Mesenchymal stem cell (in vitro differentiated cells and primary cell): Measurements from ENCODE around the gene TEF.

Source experiments
- DNase-seq: peaks from one replicate; pipeline ENCODE4 v3.0.0-alpha.2; 2013
- H2AFZ ChIP-seq: one replicate; pipeline ENCODE4 v1.6.1; 2013; ENCODE audit warnings: low read depth, mild to moderate bottlenecking, control low read depth, inconsistent platforms, low read length, moderate library complexity
- H2AK5ac ChIP-seq: 2 replicates; pipeline ENCODE4 v1.6.1; 2013; ENCODE audit warnings: low read length, moderate library complexity, mild to moderate bottlenecking, inconsistent platforms; ENCODE audit not compliant: severe bottlenecking
- H2BK120ac ChIP-seq: one replicate; pipeline ENCODE4 v1.6.1; 2013; ENCODE audit warnings: low read depth, mild to moderate bottlenecking, inconsistent platforms, low read length, moderate library complexity
- H2BK12ac ChIP-seq, 2 experiments: one replicate each; pipeline ENCODE4 v1.6.1; 2013; ENCODE audit warnings: inconsistent platforms in 2 of 2, low read length in 2 of 2, mild to moderate bottlenecking in 2 of 2, moderate library complexity in 2 of 2, control low read depth in 1 of 2
- H2BK15ac ChIP-seq: one replicate; pipeline ENCODE4 v1.6.1; 2013; ENCODE audit warnings: mild to moderate bottlenecking, low read depth, inconsistent platforms; ENCODE audit not compliant: poor library complexity, severe bottlenecking
- H2BK5ac ChIP-seq: 2 replicates; pipeline ENCODE4 v1.6.1; 2013; ENCODE audit warnings: low read depth, mild to moderate bottlenecking, low read length, control low read depth, inconsistent platforms; ENCODE audit not compliant: poor library complexity, severe bottlenecking
- H3K14ac ChIP-seq, 2 experiments: one replicate each; pipeline ENCODE4 v1.6.1; 2013; ENCODE audit warnings: inconsistent platforms in 2 of 2, low read length in 2 of 2, control low read depth in 1 of 2, mild to moderate bottlenecking in 1 of 2, moderate library complexity in 1 of 2
- H3K18ac ChIP-seq, 2 experiments: one replicate each; pipeline ENCODE4 v1.6.1; 2013; ENCODE audit warnings: inconsistent platforms in 2 of 2, low read length in 2 of 2, control low read depth in 1 of 2, low read depth in 1 of 2, mild to moderate bottlenecking in 1 of 2
- H3K23ac ChIP-seq, 2 experiments: one replicate each; pipeline ENCODE4 v1.6.1; 2013; ENCODE audit warnings: inconsistent platforms in 2 of 2, low read length in 2 of 2, mild to moderate bottlenecking in 2 of 2, moderate library complexity in 2 of 2, control low read depth in 1 of 2
- H3K27ac ChIP-seq: 2 replicates; pipeline ENCODE4 v1.5.1; 2013; ENCODE audit warnings: mild to moderate bottlenecking, moderate library complexity, low read length, control low read depth, inconsistent platforms; ENCODE audit not compliant: poor library complexity, severe bottlenecking
- H3K27me3 ChIP-seq, 2 experiments: 2 replicates each; pipeline versions ENCODE4 v1.6.1 to v1.7.0; 2013; ENCODE audit warnings: low read length in 2 of 2, mild to moderate bottlenecking in 2 of 2, moderate library complexity in 2 of 2, control low read depth in 1 of 2, inconsistent platforms in 1 of 2; ENCODE audit not compliant: control insufficient read depth in 1 of 2, insufficient read depth in 1 of 2
- H3K36me3 ChIP-seq, 2 experiments: 2 replicates each; pipeline versions ENCODE4 v1.6.1 to v1.7.0; 2013; ENCODE audit warnings: low read length in 2 of 2, control low read depth in 1 of 2, inconsistent platforms in 1 of 2, low read depth in 1 of 2, mild to moderate bottlenecking in 1 of 2; ENCODE audit not compliant: insufficient read depth in 2 of 2, control insufficient read depth in 1 of 2
- H3K4ac ChIP-seq, 2 experiments: one replicate each; pipeline ENCODE4 v1.6.1; 2013; ENCODE audit warnings: inconsistent platforms in 2 of 2, low read length in 2 of 2, mild to moderate bottlenecking in 2 of 2, moderate library complexity in 2 of 2, control low read depth in 1 of 2, low read depth in 1 of 2
- H3K4me1 ChIP-seq: 2 replicates; pipeline ENCODE4 v1.6.1; 2013; ENCODE audit warnings: low read depth, low read length, control low read depth; ENCODE audit not compliant: control insufficient read depth, insufficient read depth
- H3K4me2 ChIP-seq: 2 replicates; pipeline ENCODE4 v1.6.1; 2013; ENCODE audit warnings: low read length, mild to moderate bottlenecking, inconsistent platforms; ENCODE audit not compliant: poor library complexity, severe bottlenecking
- H3K4me3 ChIP-seq, 2 experiments: 2 replicates each; pipeline versions ENCODE4 v1.5.1 to v1.7.0; 2013; ENCODE audit warnings: low read length in 2 of 2, mild to moderate bottlenecking in 2 of 2, control low read depth in 1 of 2, low read depth in 1 of 2; ENCODE audit not compliant: insufficient read depth in 1 of 2
- H3K79me1 ChIP-seq: replicated peaks from 2 replicates; pipeline ENCODE4 v1.6.1; 2013; ENCODE audit warnings: mild to moderate bottlenecking, control low read depth, low read length, inconsistent platforms; ENCODE audit not compliant: poor library complexity, severe bottlenecking
- H3K9ac ChIP-seq: 2 replicates; pipeline ENCODE4 v1.7.0; 2013; ENCODE audit warnings: mild to moderate bottlenecking, low read length, moderate library complexity
- H3K9me3 ChIP-seq: 2 replicates; pipeline ENCODE4 v1.7.0; 2013; ENCODE audit warnings: mild to moderate bottlenecking, low read length; ENCODE audit not compliant: control insufficient read depth
- H4K8ac ChIP-seq: one replicate; pipeline ENCODE4 v1.6.1; 2013; ENCODE audit warnings: inconsistent platforms, mild to moderate bottlenecking, low read length, moderate library complexity
- H4K91ac ChIP-seq: one replicate; pipeline ENCODE4 v1.6.1; 2013; ENCODE audit warnings: mild to moderate bottlenecking, low read length, inconsistent platforms
- WGBS: methylation state at CpG from one replicate; pipeline ENCODE4 v1.1.7; 2013; ENCODE audit warnings: mixed read lengths; 5-methylcytosine and 5-hydroxymethylcytosine counted together

Gene TEF

GRCh38 chr22:41407433-41407832 lies 25.7 kb downstream of the TEF start:
- no peaks in the 10 kb centered on the region for H3K36me3 ChIP-seq
- H3K4me2 ChIP-seq, result no peak overlapping the region
- H3K9me3 ChIP-seq, result no peaks in the 10 kb centered on the region
- no peak overlapping the region for H2AK5ac ChIP-seq
- no peak overlapping the region for H4K91ac ChIP-seq
- H2AFZ ChIP-seq, result no peak overlapping the region
- no peak overlapping the region for H2BK5ac ChIP-seq
- no peaks in the 10 kb centered on the region for H3K27me3 ChIP-seq
- H3K23ac ChIP-seq, result no peak overlapping the region
- WGBS, result 95% methylated on average over 1 of the region's 3 CpGs
- no peak overlapping the region for H3K4ac ChIP-seq
- H3K79me1 ChIP-seq, result peaks cover 2% of the 10 kb centered on the region
- no peak overlapping the region for H3K27ac ChIP-seq
- no peak overlapping the region for H2BK15ac ChIP-seq
- no peak overlapping the region for H4K8ac ChIP-seq
- no peak overlapping the region for H2BK120ac ChIP-seq
- H3K18ac ChIP-seq, result no peak overlapping the region
- no peak overlapping the region for H3K14ac ChIP-seq
- peaks cover 10% of the 10 kb centered on the region for H3K4me1 ChIP-seq
- no peak overlapping the region for H3K4me3 ChIP-seq
- no peak overlapping the region for H2BK12ac ChIP-seq
- no peak for DNase-seq
- H3K9ac ChIP-seq, result no peak overlapping the region

- Histone ChIP-seq H2BK15ac (no peak overlapping the region), H3K4ac (no peak overlapping the region), H3K23ac (peak overlapping the region in 1 of 2 experiments; percentile 56), H2BK120ac (no peak overlapping the region), H3K79me1 (peaks cover 8% of the 10 kb centered on the region), H4K91ac (no peak overlapping the region), H3K4me1 (peaks cover 15% of the 10 kb centered on the region), H3K14ac (no peak overlapping the region), H3K9ac (no peak overlapping the region), H3K18ac (no peak overlapping the region), H3K4me3 (no peak overlapping the region), H2AK5ac (no peak overlapping the region), H3K27me3 (no peaks in the 10 kb centered on the region), H3K27ac (no peak overlapping the region), H3K36me3 (no peaks in the 10 kb centered on the region), H2BK12ac (no peak overlapping the region), H2BK5ac (no peak overlapping the region), H3K9me3 (no peaks in the 10 kb centered on the region), H4K8ac (no peak overlapping the region), H2AFZ (no peak overlapping the region), H3K4me2 (no peak overlapping the region)
- WGBS, result 94% methylated on average over 8 of the region's 8 CpGs
- DNase-seq, result no peak
These were observed 26.9 kb downstream of the TEF start for GRCh38 chr22:41408665-41409064.

- Histone ChIP-seq H2AFZ (no peak overlapping the region), H2BK5ac (no peak overlapping the region), H3K4me2 (no peak overlapping the region), H3K4ac (no peak overlapping the region), H3K27me3 (no peaks in the 10 kb centered on the region), H3K79me1 (peaks cover 11% of the 10 kb centered on the region), H4K91ac (no peak overlapping the region), H3K9me3 (no peaks in the 10 kb centered on the region), H3K23ac (peak overlapping the region in 1 of 2 experiments; percentile 68), H2BK15ac (no peak overlapping the region), H3K4me3 (no peak overlapping the region), H3K36me3 (no peaks in the 10 kb centered on the region), H3K4me1 (peaks cover 23% of the 10 kb centered on the region), H3K18ac (no peak overlapping the region), H4K8ac (peak overlapping the region; percentile 9), H3K14ac (no peak overlapping the region), H3K9ac (no peak overlapping the region), H2BK120ac (no peak overlapping the region), H3K27ac (no peak overlapping the region), H2BK12ac (no peak overlapping the region), H2AK5ac (no peak overlapping the region)
- no peak for DNase-seq
- WGBS, result 94% methylated on average over 4 of the region's 7 CpGs
These were observed 28.6 kb downstream of the TEF start for GRCh38 chr22:41410311-41410751.

GRCh38 chr22:41411021-41411851 lies 29.5 kb downstream of the TEF start:
- Histone ChIP-seq H2BK12ac (no peak overlapping the region), H3K9ac (peak overlapping the region; percentile 49), H2AFZ (no peak overlapping the region), H3K14ac (no peak overlapping the region), H2BK120ac (no peak overlapping the region), H2AK5ac (peak overlapping the region; percentile 43), H2BK5ac (no peak overlapping the region), H4K8ac (peak overlapping the region; percentile 40), H3K79me1 (peaks cover 16% of the 10 kb centered on the region), H3K9me3 (no peaks in the 10 kb centered on the region), H3K4me2 (no peak overlapping the region), H3K4me1 (peaks cover 26% of the 10 kb centered on the region), H3K4ac (no peak overlapping the region), H2BK15ac (no peak overlapping the region), H3K36me3 (no peaks in the 10 kb centered on the region), H4K91ac (peak overlapping the region; percentile 52), H3K23ac (no peak overlapping the region), H3K4me3 (no peak overlapping the region), H3K18ac (peak overlapping the region in 1 of 2 experiments; percentile 30), H3K27ac (no peak overlapping the region), H3K27me3 (no peaks in the 10 kb centered on the region)
- DNase-seq, result peak; percentile 10
- WGBS, result 88% methylated on average over 11 of the region's 11 CpGs
